ENCODE results near the gene PTPN2. TPM values are rescaled to one million over a fixed set of nuclear protein-coding genes. Genes with fewer than 3 reads are reported as not detected.

The PTPN2 gene
- total RNA-seq, 4 donors from 2014 or later: 36.9 to 49.2 (median 38.7) TPM

DNA sequence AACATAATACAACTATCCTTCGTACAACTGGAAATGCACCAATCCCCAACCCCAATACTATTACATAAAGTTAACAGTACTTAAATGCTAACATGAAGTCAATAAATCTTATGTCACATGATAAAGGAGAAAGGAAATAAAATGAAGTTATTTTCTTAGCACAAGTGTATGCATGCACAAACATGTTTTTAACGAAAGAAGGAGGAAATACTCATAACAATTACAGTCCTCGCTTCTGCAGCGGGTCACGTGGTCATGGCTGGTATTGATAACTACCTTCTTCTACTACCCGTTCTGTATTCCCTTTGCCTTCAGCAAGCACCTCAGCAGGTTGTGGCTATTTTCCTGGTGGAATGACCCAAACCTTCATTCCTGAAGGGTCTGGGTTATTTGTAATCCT is 129.5 kb downstream of the PTPN2 start:
- Histone ChIP-seq H3K4me3 (no peak overlapping the region), H3K27me3 (no peaks in the 10 kb centered on the region), H3K4me1 (no peaks in the 10 kb centered on the region), H3K27ac (no peak overlapping the region), H3K36me3 (no peaks in the 10 kb centered on the region), H3K9me3 (no peaks in the 10 kb centered on the region)
- TF ChIP-seq POLR2AphosphoS5 (IDR thresholded peaks at IDR 0.05) (no peak), EP300 (IDR thresholded peaks at IDR 0.05) (no peak), CTCF (IDR thresholded peaks at IDR 0.05) (no peak), POLR2A (IDR thresholded peaks at IDR 0.05) (no peak)
- DNase-seq (ENCODE audit: low spot score in 2 of 2): no peak
- 76% methylated on average over 6 of the region's 6 CpGs for WGBS

DNA sequence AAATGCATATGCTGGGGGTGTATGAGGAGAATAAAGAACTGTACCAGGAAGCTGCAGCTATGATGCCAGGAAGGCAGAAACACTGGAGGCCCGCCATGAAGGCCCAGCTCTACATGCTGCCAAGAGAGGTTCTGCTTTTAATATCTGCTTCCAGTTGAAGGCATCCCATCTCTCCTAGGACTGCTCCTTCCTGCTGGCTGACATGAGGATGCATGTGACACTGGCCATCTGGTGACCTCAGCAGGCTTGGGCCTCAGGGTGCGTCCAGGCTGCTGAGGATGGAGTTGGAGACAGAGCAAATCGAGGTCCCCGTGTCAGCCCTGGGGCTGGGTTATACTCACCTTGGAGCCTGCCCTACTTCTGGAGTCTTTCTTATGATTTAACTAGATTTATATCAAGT is 132.1 kb downstream of the PTPN2 start:
- Histone ChIP-seq H3K27ac (no peak overlapping the region), H3K36me3 (no peaks in the 10 kb centered on the region), H3K27me3 (no peaks in the 10 kb centered on the region), H3K4me3 (no peak overlapping the region), H3K9me3 (no peaks in the 10 kb centered on the region), H3K4me1 (no peaks in the 10 kb centered on the region)
- TF ChIP-seq POLR2A (IDR thresholded peaks at IDR 0.05): no peak
- no peak for TF ChIP-seq EP300 (IDR thresholded peaks at IDR 0.05)
- no peak for TF ChIP-seq POLR2AphosphoS5 (IDR thresholded peaks at IDR 0.05)
- TF ChIP-seq CTCF (IDR thresholded peaks at IDR 0.05): no peak
- no peak for DNase-seq (ENCODE audit: low spot score in 2 of 2)
- WGBS: 66% methylated on average over 4 of the region's 4 CpGs

DNA sequence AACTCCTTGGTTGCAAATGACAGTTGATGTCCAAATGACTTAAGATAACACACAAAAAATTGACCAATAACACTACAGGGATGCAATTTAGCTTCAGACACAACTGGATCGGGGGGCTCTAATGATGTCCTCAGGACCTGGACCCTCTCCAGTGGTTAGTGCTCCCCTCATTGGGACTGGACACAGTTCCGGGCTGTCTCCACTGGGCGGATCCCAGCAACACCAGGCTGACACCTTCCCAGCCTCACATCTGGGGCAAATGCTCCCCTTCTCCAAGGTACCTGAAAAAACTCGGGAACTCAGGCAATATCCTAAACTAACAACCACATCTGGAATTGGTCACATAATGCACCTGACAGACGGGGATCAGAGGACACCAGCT is 132.5 kb downstream of the PTPN2 start:
- Histone ChIP-seq H3K27me3 (no peaks in the 10 kb centered on the region), H3K36me3 (no peaks in the 10 kb centered on the region), H3K9me3 (no peaks in the 10 kb centered on the region), H3K4me1 (no peaks in the 10 kb centered on the region), H3K27ac (no peak overlapping the region), H3K4me3 (no peak overlapping the region)
- TF ChIP-seq POLR2A (IDR thresholded peaks at IDR 0.05): no peak
- no peak for TF ChIP-seq CTCF (IDR thresholded peaks at IDR 0.05)
- TF ChIP-seq EP300 (IDR thresholded peaks at IDR 0.05): no peak
- TF ChIP-seq POLR2AphosphoS5 (IDR thresholded peaks at IDR 0.05): no peak
- no peak for DNase-seq (ENCODE audit: low spot score in 2 of 2)
- WGBS: 93% methylated on average over 5 of the region's 5 CpGs

DNA sequence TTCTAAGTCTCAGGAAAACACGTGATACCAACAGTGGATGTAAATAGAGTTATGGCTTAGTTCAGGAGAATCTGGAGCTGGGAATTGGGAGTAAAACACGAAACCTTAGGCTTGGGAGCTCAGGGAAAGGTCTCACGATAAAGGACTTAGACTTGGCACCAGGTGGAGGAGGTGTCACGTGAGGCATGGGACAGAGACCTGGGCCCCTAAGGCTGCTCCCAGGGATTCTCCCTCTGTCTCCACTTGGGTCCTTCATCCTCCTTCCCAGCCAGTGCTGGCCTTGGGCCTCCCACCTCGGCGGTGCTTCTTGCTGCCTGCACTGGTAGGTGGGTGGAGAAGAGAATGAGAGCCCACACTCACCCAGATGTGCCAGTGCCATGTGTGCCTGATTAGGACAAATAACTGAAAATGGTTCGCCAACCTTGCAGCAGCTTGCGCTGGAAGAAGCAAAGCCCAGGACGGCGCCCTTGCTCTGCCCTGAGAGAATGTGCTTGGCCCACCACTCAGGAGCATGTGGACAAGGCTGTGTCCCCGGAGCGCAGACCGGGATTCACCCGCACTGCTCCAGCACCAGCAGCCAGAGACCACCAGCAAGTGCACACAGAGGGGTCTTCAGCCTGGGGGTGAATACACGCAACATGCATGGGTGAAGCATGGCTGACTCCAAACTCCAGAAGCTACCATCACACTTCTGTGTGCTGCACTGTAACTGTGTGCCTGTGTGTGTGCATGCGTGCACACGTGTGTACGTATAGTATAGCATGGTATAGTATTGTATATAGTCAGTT is 133.1 kb downstream of the PTPN2 start:
- no peaks in the 10 kb centered on the region for H3K27me3 ChIP-seq
- H3K36me3 ChIP-seq: no peaks in the 10 kb centered on the region
- no peaks in the 10 kb centered on the region for H3K9me3 ChIP-seq
- no peaks in the 10 kb centered on the region for H3K4me1 ChIP-seq
- no peak overlapping the region for H3K27ac ChIP-seq
- no peak for TF ChIP-seq POLR2AphosphoS5 (IDR thresholded peaks at IDR 0.05)
- TF ChIP-seq EP300 (IDR thresholded peaks at IDR 0.05): no peak
- no peak for TF ChIP-seq POLR2A (IDR thresholded peaks at IDR 0.05)
- TF ChIP-seq CTCF (IDR thresholded peaks at IDR 0.05): no peak
- DNase-seq (ENCODE audit: low spot score in 2 of 2): no peak
- WGBS: 84% methylated on average over 9 of the region's 18 CpGs
- no peak overlapping the region for H3K4me3 ChIP-seq

DNA sequence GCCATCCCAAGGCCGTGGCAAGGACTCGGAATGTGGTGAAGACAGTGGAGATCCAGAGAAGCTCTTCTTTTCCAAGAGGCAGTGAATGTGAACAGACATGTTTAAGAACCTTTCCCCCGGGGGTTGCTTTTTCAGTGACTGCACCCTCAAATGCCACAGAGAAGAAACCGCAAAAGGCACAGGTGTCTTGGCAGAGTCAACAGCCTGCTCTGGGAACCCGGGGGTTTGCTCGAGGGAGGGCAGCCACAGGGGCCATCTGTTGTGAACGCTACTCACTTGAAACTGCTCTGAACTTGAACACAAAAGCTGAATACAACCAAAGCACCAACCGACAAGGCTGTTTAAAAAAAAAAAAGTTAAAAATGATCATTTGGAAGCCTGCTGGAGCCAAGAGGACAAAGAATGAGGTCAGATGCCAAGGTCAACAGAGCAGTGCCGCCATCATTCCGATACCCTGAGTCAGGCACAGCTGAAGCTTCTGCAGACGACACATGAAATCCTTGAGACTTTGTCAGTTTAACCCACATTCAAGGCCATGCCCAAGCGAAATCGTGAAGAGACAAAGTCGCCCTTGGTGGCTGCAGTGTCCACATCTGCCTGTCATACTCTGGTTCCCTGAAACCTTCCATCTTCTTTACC is 133.8 kb downstream of the PTPN2 start:
- Histone ChIP-seq H3K27me3 (no peaks in the 10 kb centered on the region), H3K27ac (no peak overlapping the region), H3K4me3 (no peak overlapping the region), H3K36me3 (no peaks in the 10 kb centered on the region), H3K4me1 (no peaks in the 10 kb centered on the region), H3K9me3 (no peaks in the 10 kb centered on the region)
- 60% methylated on average over 14 of the region's 14 CpGs for WGBS
- DNase-seq (ENCODE audit: low spot score in 2 of 2): no peak
- TF ChIP-seq EP300 (IDR thresholded peaks at IDR 0.05): no peak
- no peak for TF ChIP-seq CTCF (IDR thresholded peaks at IDR 0.05)
- TF ChIP-seq POLR2AphosphoS5 (IDR thresholded peaks at IDR 0.05): no peak
